OCI-LY1 (cell line): Measurements from ENCODE around the gene ZNG1B.
"Not testable (repeated sequence)": the region's sequence is repeated elsewhere in the genome, so short reads cannot be mapped to it uniquely, and the experiment has no call there.

Experiments used
- EZH2 ChIP-seq: fragments of 200-600 bp; sonication (generic), shearing (Covaris generic); IDR thresholded peaks from 2 replicates; pipeline ENCODE4 v1.8.0; 2017; ENCODE audit warnings: borderline replicate concordance, mixed run types, mild to moderate bottlenecking, antibody characterized with exemption, low read length, moderate library complexity, mixed read lengths
- TF ChIP-seq, protein P1 (sequence below): fragments of 200-600 bp; sonication (generic), shearing (Covaris generic); IDR thresholded peaks from 2 replicates; pipeline ENCODE4 v1.5.1; 2017; ENCODE audit warnings: mild to moderate bottlenecking, antibody characterized with exemption, low read length, moderate library complexity, mixed read lengths

GRCh38 chr2:113510913-113511312 lies 73.4 kb downstream of the ZNG1B start:
- TF ChIP-seq, protein P1, sequence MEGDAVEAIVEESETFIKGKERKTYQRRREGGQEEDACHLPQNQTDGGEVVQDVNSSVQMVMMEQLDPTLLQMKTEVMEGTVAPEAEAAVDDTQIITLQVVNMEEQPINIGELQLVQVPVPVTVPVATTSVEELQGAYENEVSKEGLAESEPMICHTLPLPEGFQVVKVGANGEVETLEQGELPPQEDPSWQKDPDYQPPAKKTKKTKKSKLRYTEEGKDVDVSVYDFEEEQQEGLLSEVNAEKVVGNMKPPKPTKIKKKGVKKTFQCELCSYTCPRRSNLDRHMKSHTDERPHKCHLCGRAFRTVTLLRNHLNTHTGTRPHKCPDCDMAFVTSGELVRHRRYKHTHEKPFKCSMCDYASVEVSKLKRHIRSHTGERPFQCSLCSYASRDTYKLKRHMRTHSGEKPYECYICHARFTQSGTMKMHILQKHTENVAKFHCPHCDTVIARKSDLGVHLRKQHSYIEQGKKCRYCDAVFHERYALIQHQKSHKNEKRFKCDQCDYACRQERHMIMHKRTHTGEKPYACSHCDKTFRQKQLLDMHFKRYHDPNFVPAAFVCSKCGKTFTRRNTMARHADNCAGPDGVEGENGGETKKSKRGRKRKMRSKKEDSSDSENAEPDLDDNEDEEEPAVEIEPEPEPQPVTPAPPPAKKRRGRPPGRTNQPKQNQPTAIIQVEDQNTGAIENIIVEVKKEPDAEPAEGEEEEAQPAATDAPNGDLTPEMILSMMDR = not testable (repeated sequence)
- not testable (repeated sequence) for TF ChIP-seq EZH2
